Mesendoderm (in vitro differentiated cells): ENCODE data around the gene NEIL1.
"Not testable (repeated sequence)": the region's sequence is repeated elsewhere in the genome, so short reads cannot be mapped to it uniquely, and the experiment has no call there.

ENCODE experiments used
- DNase-seq: peaks from one replicate; pipeline ENCODE4 v3.0.0; 2013
- H2AK5ac ChIP-seq: 2 replicates; pipeline ENCODE4 v1.6.1; 2013; ENCODE audit warnings: low read length, inconsistent platforms
- H2BK120ac ChIP-seq: 2 replicates; pipeline ENCODE4 v1.6.1; 2013; ENCODE audit warnings: low read depth, mild to moderate bottlenecking, low read length, moderate library complexity, mixed read lengths
- H2BK15ac ChIP-seq: replicated peaks from 2 replicates; pipeline ENCODE4 v1.6.1; 2013; ENCODE audit warnings: low read depth, mild to moderate bottlenecking, moderate library complexity
- H2BK5ac ChIP-seq: 2 replicates; pipeline ENCODE4 v1.6.1; 2013; ENCODE audit warnings: low read length, inconsistent platforms
- H3K18ac ChIP-seq: 2 replicates; pipeline ENCODE4 v1.6.1; 2013; ENCODE audit warnings: mild to moderate bottlenecking, low read length, mixed read lengths
- H3K23ac ChIP-seq: one replicate; pipeline ENCODE4 v1.6.1; 2013; ENCODE audit warnings: low read length
- H3K27ac ChIP-seq: 2 replicates; pipeline ENCODE4 v1.5.1; 2013; ENCODE audit warnings: low read depth, mild to moderate bottlenecking, inconsistent platforms, low read length, moderate library complexity
- H3K27me3 ChIP-seq: 2 replicates; pipeline ENCODE4 v1.6.1; 2013; ENCODE audit warnings: low read length, control low read depth, mild to moderate bottlenecking, inconsistent platforms; ENCODE audit not compliant: insufficient read depth, poor library complexity
- H3K36me3 ChIP-seq: 2 replicates; pipeline ENCODE4 v1.6.1; 2013; ENCODE audit warnings: low read length, inconsistent platforms; ENCODE audit not compliant: control insufficient read depth, insufficient read depth
- H3K4ac ChIP-seq: one replicate; pipeline ENCODE4 v1.6.1; 2013; ENCODE audit warnings: low read depth, mild to moderate bottlenecking, low read length, moderate library complexity
- H3K4me1 ChIP-seq: 2 replicates; pipeline ENCODE4 v1.6.1; 2013; ENCODE audit warnings: low read depth, low read length, inconsistent platforms; ENCODE audit not compliant: control insufficient read depth
- H3K4me2 ChIP-seq: 2 replicates; pipeline ENCODE4 v1.6.1; 2013; ENCODE audit warnings: low read length
- H3K4me3 ChIP-seq: 2 replicates; pipeline ENCODE4 v1.5.1; 2013; ENCODE audit warnings: mild to moderate bottlenecking, low read length
- H3K56ac ChIP-seq: one replicate; pipeline ENCODE4 v1.6.1; 2013; ENCODE audit warnings: low read length
- H3K79me1 ChIP-seq: 2 replicates; pipeline ENCODE4 v1.6.1; 2013; ENCODE audit warnings: low read length, inconsistent platforms
- H3K79me2 ChIP-seq: 2 replicates; pipeline ENCODE4 v1.6.1; 2013; ENCODE audit warnings: mild to moderate bottlenecking, low read length; ENCODE audit not compliant: control insufficient read depth, insufficient read depth
- H3K9ac ChIP-seq: 2 replicates; pipeline ENCODE4 v1.6.1; 2013; ENCODE audit warnings: low read length, inconsistent platforms
- H4K5ac ChIP-seq: one replicate; pipeline ENCODE4 v1.6.1; 2013; ENCODE audit warnings: low read length
- H4K8ac ChIP-seq: one replicate; pipeline ENCODE4 v1.6.1; 2013; ENCODE audit warnings: low read depth, mild to moderate bottlenecking, control low read depth, low read length, moderate library complexity
- WGBS: extraction: QIAGEN DNeasy Blood & Tissue Kit; methylation state at CpG from one replicate; pipeline ENCODE4 v1.1.7; 2013; ENCODE audit warnings: low lambda C conversion rate, missing lambda C conversion rate; ENCODE audit not compliant: insufficient coverage; ENCODE audit errors: extremely low coverage; 5-methylcytosine and 5-hydroxymethylcytosine counted together

The NEIL1 gene

GRCh38 chr15:75380773-75381172, 33.9 kb downstream of the NEIL1 start:
- no peak overlapping the region for H3K18ac ChIP-seq
- no peaks in the 10 kb centered on the region for H3K27me3 ChIP-seq
- peaks cover 18% of the 10 kb centered on the region for H3K36me3 ChIP-seq
- H2BK120ac ChIP-seq: no peak overlapping the region
- no peak overlapping the region for H2AK5ac ChIP-seq
- no peak overlapping the region for H2BK5ac ChIP-seq
- WGBS: no CpG with 5 or more reads among the region's 4 CpGs
- no peak overlapping the region for H3K9ac ChIP-seq
- H3K4ac ChIP-seq: no peak overlapping the region
- no peak for DNase-seq
- H3K56ac ChIP-seq: no peak overlapping the region
- peaks cover 2% of the 10 kb centered on the region for H3K79me1 ChIP-seq
- no peak overlapping the region for H2BK15ac ChIP-seq
- no peak overlapping the region for H4K8ac ChIP-seq
- no peak overlapping the region for H3K27ac ChIP-seq
- no peak overlapping the region for H4K5ac ChIP-seq
- H3K79me2 ChIP-seq: no peaks in the 10 kb centered on the region
- no peak overlapping the region for H3K23ac ChIP-seq
- H3K4me1 ChIP-seq: no peaks in the 10 kb centered on the region
- no peak overlapping the region for H3K4me2 ChIP-seq
- no peak overlapping the region for H3K4me3 ChIP-seq

- not testable (repeated sequence) for H3K27me3 ChIP-seq, H4K8ac ChIP-seq, DNase-seq, H3K9ac ChIP-seq, H2BK15ac ChIP-seq, H3K4me2 ChIP-seq, H3K56ac ChIP-seq, H2BK5ac ChIP-seq, H2BK120ac ChIP-seq, H3K4me1 ChIP-seq, H3K18ac ChIP-seq, H3K79me2 ChIP-seq, H3K23ac ChIP-seq, H2AK5ac ChIP-seq, H3K27ac ChIP-seq, H3K4ac ChIP-seq, H3K4me3 ChIP-seq, H3K79me1 ChIP-seq, H4K5ac ChIP-seq
- H3K36me3 ChIP-seq: peaks cover 17% of the 10 kb centered on the region
- WGBS: no CpG with 5 or more reads among the region's 5 CpGs
These were observed 37.1 kb downstream of the NEIL1 start for GRCh38 chr15:75383986-75384385.

- Histone ChIP-seq H3K79me1 (peaks cover 4% of the 10 kb centered on the region), H2BK120ac (no peak overlapping the region), H3K4ac (no peak overlapping the region), H3K18ac (no peak overlapping the region), H2AK5ac (no peak overlapping the region), H3K23ac (no peak overlapping the region), H3K27ac (no peak overlapping the region), H4K8ac (no peak overlapping the region), H3K9ac (no peak overlapping the region), H3K4me1 (no peaks in the 10 kb centered on the region), H4K5ac (no peak overlapping the region), H3K79me2 (no peaks in the 10 kb centered on the region), H3K56ac (no peak overlapping the region), H3K4me2 (no peak overlapping the region), H3K36me3 (peaks cover 21% of the 10 kb centered on the region), H2BK5ac (no peak overlapping the region), H3K4me3 (no peak overlapping the region), H3K27me3 (no peaks in the 10 kb centered on the region), H2BK15ac (no peak overlapping the region)
- DNase-seq: peak; percentile 25
- no CpG with 5 or more reads among the region's 1 CpG for WGBS
These were observed 43.0 kb downstream of the NEIL1 start for GRCh38 chr15:75389791-75390382.

GRCh38 chr15:75397494-75397893, 50.7 kb downstream of the NEIL1 start:
- Histone ChIP-seq H3K4ac (no peak overlapping the region), H2BK5ac (no peak overlapping the region), H3K23ac (no peak overlapping the region), H3K27ac (no peak overlapping the region), H3K36me3 (peaks cover 12% of the 10 kb centered on the region), H3K4me1 (no peaks in the 10 kb centered on the region), H2BK15ac (no peak overlapping the region), H3K56ac (no peak overlapping the region), H3K4me2 (no peak overlapping the region), H3K18ac (no peak overlapping the region), H3K79me2 (no peaks in the 10 kb centered on the region), H3K9ac (no peak overlapping the region), H3K79me1 (peaks cover 2% of the 10 kb centered on the region), H3K4me3 (no peak overlapping the region), H2AK5ac (no peak overlapping the region), H4K8ac (no peak overlapping the region), H2BK120ac (no peak overlapping the region), H3K27me3 (no peaks in the 10 kb centered on the region), H4K5ac (no peak overlapping the region)
- no peak for DNase-seq
- no CpG with 5 or more reads among the region's 2 CpGs for WGBS

GRCh38 chr15:75403892-75404291, 57.1 kb downstream of the NEIL1 start:
- Histone ChIP-seq H3K4me1 (no peaks in the 10 kb centered on the region), H4K8ac (no peak overlapping the region), H3K4me3 (no peak overlapping the region), H2BK120ac (no peak overlapping the region), H3K27me3 (no peaks in the 10 kb centered on the region), H2AK5ac (no peak overlapping the region), H3K27ac (no peak overlapping the region), H3K4ac (no peak overlapping the region), H3K36me3 (peaks cover 9% of the 10 kb centered on the region), H2BK5ac (no peak overlapping the region), H4K5ac (no peak overlapping the region), H3K79me1 (no peaks in the 10 kb centered on the region), H2BK15ac (no peak overlapping the region), H3K23ac (no peak overlapping the region), H3K56ac (no peak overlapping the region), H3K18ac (no peak overlapping the region), H3K4me2 (no peak overlapping the region), H3K79me2 (no peaks in the 10 kb centered on the region), H3K9ac (no peak overlapping the region)
- WGBS: no CpG with 5 or more reads among the region's 2 CpGs
- no peak for DNase-seq
